Transverse colon (tissue), 4 donors: ENCODE results near the gene CERS4. TPM values are rescaled to one million over a fixed set of nuclear protein-coding genes. Genes with fewer than 3 reads are reported as not detected.
"Not testable (repeated sequence)": the region's sequence is repeated elsewhere in the genome, so short reads cannot be mapped to it uniquely, and the experiment has no call there.

Experiments
- DNase-seq: peaks from one replicate; pipeline ENCODE4 v3.0.0-alpha.2; 2019
- H3K27ac ChIP-seq, 4 donors: fragments of 200-600 bp; sonication (generic); 2 replicates each; pipeline ENCODE4 v1.5.1; 2016 to 2018; ENCODE audit warnings: inconsistent platforms in 4 of 4
- H3K27me3 ChIP-seq: fragments of 200-600 bp; sonication (generic); 2 replicates; pipeline ENCODE4 v1.5.1; 2017; ENCODE audit warnings: inconsistent platforms
- H3K36me3 ChIP-seq, 4 donors: fragments of 200-600 bp; sonication (generic); 2 replicates each; pipeline ENCODE4 v1.5.1; 2017 to 2019; ENCODE audit warnings: inconsistent platforms in 4 of 4
- H3K4me1 ChIP-seq, 4 donors: fragments of 200-600 bp; sonication (generic); 2 replicates each; pipeline ENCODE4 v1.5.1; 2017 to 2020; ENCODE audit warnings: inconsistent platforms in 4 of 4
- H3K4me3 ChIP-seq, 4 donors: fragments of 200-600 bp; sonication (generic); 1 replicate in 1 of 4; 2 replicates in 3 of 4; pipeline versions ENCODE4 v1.5.1 to v1.6.1; 2017 to 2019; ENCODE audit warnings: inconsistent platforms in 4 of 4
- H3K9me3 ChIP-seq, 2 donors: fragments of 200-600 bp; sonication (generic); 2 replicates each; pipeline ENCODE4 v1.5.1; 2017 to 2019; ENCODE audit warnings: inconsistent platforms in 2 of 2
- EP300 ChIP-seq: sonication (generic); formaldehyde crosslinking; IDR thresholded peaks from one replicate; pipeline ENCODE4 v1.6.1; 2017; ENCODE audit warnings: antibody characterized with exemption, low read depth
- POLR2A ChIP-seq: fragments of 450-650 bp; IDR thresholded peaks from one replicate; pipeline ENCODE4 v1.6.1; 2016; ENCODE audit warnings: antibody characterized with exemption, mild to moderate bottlenecking, moderate library complexity
- POLR2AphosphoS5 ChIP-seq, 3 donors: sonication (generic); formaldehyde crosslinking; IDR thresholded peaks; one replicate each; pipeline ENCODE4 v1.6.1; 2016; ENCODE audit warnings: antibody characterized with exemption in 3 of 3
- WGBS, 2 donors: methylation state at CpG; one replicate each; pipeline ENCODE4 v1.1.5; 2018; ENCODE audit warnings: low coverage in 1 of 2; 5-methylcytosine and 5-hydroxymethylcytosine counted together
- in situ Hi-C, 4 donors: fragments of 200-750 bp; cut with MboI; loops; one replicate each; pipeline versions ENCODE4 v1.15.0 to v1.15.1; 2017; ENCODE audit warnings: low sequenced_read_pairs in 3 of 4, low pct_ligation_motif_present in 1 of 4, low pct_unique_long_range_greater_than_20kb in 1 of 4
- intact Hi-C: fragments of 100-400 bp; cut with DNase I; formaldehyde crosslinking; loops from one replicate; pipeline ENCODE4 v1.15.1; 2023; ENCODE audit warnings: low total_unique reads
- total RNA-seq, 4 donors: library from RNA; depleted of rRNA; stranded (reverse); fragments of >200 nt; gene quantifications; one replicate each; pipeline ENCODE4 v1.1.0, GENCODE V29; 2016
- TF ChIP-seq, protein P1 (sequence below), 5 experiments: fragments of 200-600 bp in 3 of 5; fragments of 450-650 bp in 2 of 5; sonication (generic) in 3 of 5; IDR thresholded peaks; 1 replicate in 2 of 5; 2 replicates in 3 of 5; pipeline ENCODE4 v1.5.1; 2016 to 2017; ENCODE audit warnings: antibody characterized with exemption in 5 of 5, inconsistent platforms in 3 of 5, mild to moderate bottlenecking in 2 of 5, moderate library complexity in 1 of 5

Gene CERS4
- total RNA-seq, 4 donors from 2014 or later = 3.4 to 58.0 (median 19.7) TPM

DNA sequence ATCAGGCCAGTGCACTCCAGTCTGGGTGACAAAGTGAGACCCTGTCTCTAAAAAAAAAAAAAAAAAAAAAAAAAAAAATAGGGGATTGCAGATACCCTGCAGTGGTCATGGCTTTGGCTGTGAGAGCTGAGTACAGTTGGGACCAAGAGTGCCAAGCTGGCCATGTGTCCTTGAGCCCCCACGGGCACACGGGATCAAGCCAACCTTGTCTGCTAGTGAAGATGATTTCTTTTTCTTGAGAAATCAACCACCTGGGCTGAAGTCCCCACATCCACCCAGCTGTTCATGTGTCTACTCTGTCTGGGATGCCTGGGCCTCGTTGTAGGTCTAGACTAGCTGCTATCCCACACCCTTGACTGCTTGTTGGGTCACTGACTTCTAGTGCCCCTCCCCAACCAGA, 34.0 kb downstream of the CERS4 start:
- no peak for DNase-seq
- no peaks in the 10 kb centered on the region for H3K36me3 ChIP-seq
- intact Hi-C loops = no loop called here

DNA sequence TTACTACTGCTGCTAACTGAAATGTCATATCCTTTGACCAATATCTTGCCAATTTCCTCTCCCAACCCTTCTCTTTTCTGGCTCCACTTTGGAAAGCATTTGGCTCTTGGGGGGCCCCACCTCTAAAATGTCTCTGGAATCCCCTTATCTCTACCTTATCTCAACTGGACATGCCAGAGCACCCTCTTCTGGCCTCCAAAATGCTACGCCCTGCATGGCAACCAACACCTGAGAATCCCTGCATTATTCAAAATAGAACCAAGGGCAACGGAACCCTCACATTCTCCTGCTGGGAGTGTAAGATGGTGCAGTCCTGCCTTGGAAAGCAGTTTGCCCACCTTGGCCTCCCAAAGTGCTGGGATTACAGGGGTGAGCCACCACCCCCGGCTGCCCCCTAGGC, 35.3 kb downstream of the CERS4 start:
- 95% methylated on average over 3 of the region's 3 CpGs; no CpG with 5 or more reads in 1 of the 2 donors for WGBS, 2 donors
- DNase-seq = no peak
- Histone ChIP-seq H3K27ac (no peak overlapping the region), H3K4me1 (peaks cover 10 to 14% (median 11%) of the 10 kb centered on the region in 4 donors), H3K36me3 (no peaks in the 10 kb centered on the region), H3K9me3 (no peaks in the 10 kb centered on the region), H3K4me3 (no peak overlapping the region), H3K27me3 (no peaks in the 10 kb centered on the region)
- TF ChIP-seq POLR2AphosphoS5 (IDR thresholded peaks at IDR 0.05) = no peak
- no peak for TF ChIP-seq EP300
- TF ChIP-seq, protein P1, sequence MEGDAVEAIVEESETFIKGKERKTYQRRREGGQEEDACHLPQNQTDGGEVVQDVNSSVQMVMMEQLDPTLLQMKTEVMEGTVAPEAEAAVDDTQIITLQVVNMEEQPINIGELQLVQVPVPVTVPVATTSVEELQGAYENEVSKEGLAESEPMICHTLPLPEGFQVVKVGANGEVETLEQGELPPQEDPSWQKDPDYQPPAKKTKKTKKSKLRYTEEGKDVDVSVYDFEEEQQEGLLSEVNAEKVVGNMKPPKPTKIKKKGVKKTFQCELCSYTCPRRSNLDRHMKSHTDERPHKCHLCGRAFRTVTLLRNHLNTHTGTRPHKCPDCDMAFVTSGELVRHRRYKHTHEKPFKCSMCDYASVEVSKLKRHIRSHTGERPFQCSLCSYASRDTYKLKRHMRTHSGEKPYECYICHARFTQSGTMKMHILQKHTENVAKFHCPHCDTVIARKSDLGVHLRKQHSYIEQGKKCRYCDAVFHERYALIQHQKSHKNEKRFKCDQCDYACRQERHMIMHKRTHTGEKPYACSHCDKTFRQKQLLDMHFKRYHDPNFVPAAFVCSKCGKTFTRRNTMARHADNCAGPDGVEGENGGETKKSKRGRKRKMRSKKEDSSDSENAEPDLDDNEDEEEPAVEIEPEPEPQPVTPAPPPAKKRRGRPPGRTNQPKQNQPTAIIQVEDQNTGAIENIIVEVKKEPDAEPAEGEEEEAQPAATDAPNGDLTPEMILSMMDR (IDR thresholded peaks at IDR 0.05) = no peak
- TF ChIP-seq POLR2A = no peak
- in situ Hi-C loops = loop anchor here in 1 of 4 donors (25.0 kb wide), 1 partner anchor 282 kb away; no protein-coding TSS in a partner anchor
- intact Hi-C loops = no loop called here

More for the DNA sequence above, 34.0 kb downstream of the CERS4 start:
- peaks cover 10 to 14% (median 11%) of the 10 kb centered on the region in 4 donors for H3K4me1 ChIP-seq
- no peaks in the 10 kb centered on the region for H3K27me3 ChIP-seq
- WGBS, 2 donors = 89% methylated on average over 3 of the region's 3 CpGs; no CpG with 5 or more reads in 1 of the 2 donors
- no peaks in the 10 kb centered on the region for H3K9me3 ChIP-seq
- in situ Hi-C loops = loop anchor here in 1 of 4 donors (25.0 kb wide), 1 partner anchor 281 kb away; no protein-coding TSS in a partner anchor
- no peak overlapping the region for H3K4me3 ChIP-seq
- no peak overlapping the region for H3K27ac ChIP-seq
- TF ChIP-seq, protein P1 (IDR thresholded peaks at IDR 0.05) = no peak
- TF ChIP-seq POLR2A (no peak), POLR2AphosphoS5 (IDR thresholded peaks at IDR 0.05) (no peak), EP300 (no peak)

DNA sequence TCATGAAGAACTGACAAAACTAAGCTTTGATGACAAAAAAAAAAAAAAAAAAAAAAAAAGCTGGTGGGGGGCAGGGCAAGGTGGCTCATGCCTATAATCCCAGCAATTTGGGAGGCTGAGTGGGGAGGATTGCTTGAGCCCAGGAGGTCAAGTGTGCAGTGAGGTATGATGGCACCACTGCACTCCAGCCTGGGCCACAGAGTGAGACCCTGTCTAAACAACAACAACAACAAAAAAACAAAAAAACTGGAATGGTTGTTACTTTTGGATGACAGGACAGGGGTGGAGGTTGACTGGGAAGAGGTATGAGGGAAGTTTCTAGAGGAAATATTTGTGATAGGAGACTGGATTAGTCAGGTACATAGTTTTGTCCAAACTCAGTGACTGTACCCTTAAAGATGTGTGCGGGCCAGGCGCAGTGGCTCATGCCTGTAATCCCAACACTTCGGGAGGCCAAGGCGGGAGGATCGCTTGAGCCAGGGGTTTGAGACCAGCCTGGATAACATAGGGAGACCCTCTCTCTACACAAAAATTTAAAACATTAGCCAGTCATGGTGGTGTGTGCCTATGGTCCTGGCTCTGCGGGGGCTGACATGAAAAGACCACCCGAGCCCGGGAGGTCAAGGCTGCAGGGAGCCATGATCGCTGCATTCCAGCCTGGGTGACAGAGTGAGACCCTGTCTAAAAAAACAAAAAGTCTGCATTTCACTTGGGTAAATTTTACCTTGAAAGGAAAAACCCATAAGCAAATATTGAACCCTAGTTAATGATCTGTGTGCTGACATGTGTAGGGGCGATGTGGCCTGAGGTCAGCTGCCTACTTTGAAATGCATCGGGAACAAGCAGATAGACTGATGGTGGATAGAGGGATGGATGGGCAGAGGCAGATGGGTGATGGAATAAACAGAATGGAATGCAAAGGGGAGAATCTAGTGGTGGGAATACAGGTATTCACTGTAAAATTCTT, 37.0 kb downstream of the CERS4 start:
- in situ Hi-C loops = loop anchor here in 2 of 4 donors (5.0 to 25.0 kb wide), 2 partner anchors 89 to 284 kb away; no protein-coding TSS in a partner anchor
- Histone ChIP-seq H3K4me1 (peaks cover 0 to 3% (median 1%) of the 10 kb centered on the region in 4 donors), H3K9me3 (no peaks in the 10 kb centered on the region), H3K4me3 (no peak overlapping the region), H3K27ac (no peak overlapping the region), H3K27me3 (no peaks in the 10 kb centered on the region), H3K36me3 (no peaks in the 10 kb centered on the region)
- intact Hi-C loops = no loop called here
- no peak for TF ChIP-seq EP300
- no peak for TF ChIP-seq POLR2AphosphoS5 (IDR thresholded peaks at IDR 0.05)
- TF ChIP-seq, protein P1 (IDR thresholded peaks at IDR 0.05) = no peak
- TF ChIP-seq POLR2A = no peak
- no peak for DNase-seq
- 75 to 96% methylated on average over 3 to 11 of the region's 11 CpGs for WGBS, 2 donors

DNA sequence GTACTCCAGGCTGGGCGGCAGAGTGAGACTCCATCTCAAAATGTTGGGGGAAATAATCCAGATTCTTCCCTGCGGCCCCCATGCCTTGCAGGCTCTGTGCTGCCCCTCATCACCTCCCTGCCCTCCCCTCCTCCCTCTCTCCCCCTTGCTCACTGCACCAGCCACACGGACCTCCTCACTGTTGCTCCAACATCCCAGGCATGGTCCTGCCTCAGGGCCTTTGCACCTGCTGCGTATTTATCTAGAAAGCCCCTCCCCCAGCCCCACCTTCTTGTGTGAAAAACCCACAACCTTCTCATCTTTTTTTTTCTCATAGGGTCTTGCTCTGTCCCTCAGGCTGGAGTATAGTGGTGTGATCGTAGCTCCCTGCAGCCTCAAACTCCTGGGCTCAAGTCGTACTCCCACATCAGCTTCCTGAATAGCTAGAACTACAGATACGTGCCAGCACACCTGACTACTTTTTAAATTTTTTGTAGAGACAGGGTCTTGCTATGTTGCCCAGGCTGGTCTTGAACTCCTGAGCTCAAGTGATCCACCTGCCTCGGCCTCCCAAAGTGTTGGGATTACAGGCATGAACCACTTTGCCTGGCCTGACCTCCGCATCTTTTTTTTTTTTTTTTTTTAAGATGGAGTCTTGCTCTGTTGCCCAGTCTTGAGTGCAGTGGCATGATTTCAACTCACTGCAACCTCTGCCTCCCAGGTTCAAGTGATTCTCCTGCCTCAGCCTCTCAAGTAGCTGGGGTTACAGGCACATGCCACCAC, 38.1 kb downstream of the CERS4 start:
- H3K27me3 ChIP-seq, H3K4me1 ChIP-seq, H3K36me3 ChIP-seq, H3K9me3 ChIP-seq, intact Hi-C loops, DNase-seq, H3K27ac ChIP-seq, H3K4me3 ChIP-seq: not testable (repeated sequence)
- WGBS, 2 donors = 94 to 95% methylated on average over 6 to 9 of the region's 9 CpGs
- in situ Hi-C loops = loop anchor here in 2 of 4 donors (5.0 to 25.0 kb wide), 2 partner anchors 90 to 285 kb away; no protein-coding TSS in a partner anchor
